ENCODE measurements around the gene TBC1D22A.

The TBC1D22A gene

DNA sequence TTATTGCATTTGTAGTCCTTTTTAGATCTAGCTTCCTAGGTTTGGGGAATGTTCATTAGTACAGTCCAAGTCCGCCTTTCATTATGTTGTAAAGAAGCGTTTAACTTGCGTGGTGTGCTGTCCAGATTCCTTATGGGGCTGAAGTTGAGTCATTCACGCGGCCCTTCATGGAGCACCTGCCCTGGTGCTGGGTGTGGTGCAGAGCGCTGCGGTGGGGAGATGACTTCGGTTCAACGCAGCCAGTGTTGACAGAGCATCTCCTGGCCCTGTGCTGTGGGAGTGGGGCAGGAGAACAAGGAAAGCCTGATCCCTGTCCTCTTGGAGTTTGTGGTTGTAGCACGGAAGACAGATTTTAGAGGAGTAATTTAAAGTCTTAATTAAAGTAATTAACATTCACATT is 152.0 kb downstream of the TBC1D22A start:
- no peak for DNase-seq

GRCh38 chr22:46914916-46915894 is 152.8 kb downstream of the TBC1D22A start:
- no peak for DNase-seq

DNA sequence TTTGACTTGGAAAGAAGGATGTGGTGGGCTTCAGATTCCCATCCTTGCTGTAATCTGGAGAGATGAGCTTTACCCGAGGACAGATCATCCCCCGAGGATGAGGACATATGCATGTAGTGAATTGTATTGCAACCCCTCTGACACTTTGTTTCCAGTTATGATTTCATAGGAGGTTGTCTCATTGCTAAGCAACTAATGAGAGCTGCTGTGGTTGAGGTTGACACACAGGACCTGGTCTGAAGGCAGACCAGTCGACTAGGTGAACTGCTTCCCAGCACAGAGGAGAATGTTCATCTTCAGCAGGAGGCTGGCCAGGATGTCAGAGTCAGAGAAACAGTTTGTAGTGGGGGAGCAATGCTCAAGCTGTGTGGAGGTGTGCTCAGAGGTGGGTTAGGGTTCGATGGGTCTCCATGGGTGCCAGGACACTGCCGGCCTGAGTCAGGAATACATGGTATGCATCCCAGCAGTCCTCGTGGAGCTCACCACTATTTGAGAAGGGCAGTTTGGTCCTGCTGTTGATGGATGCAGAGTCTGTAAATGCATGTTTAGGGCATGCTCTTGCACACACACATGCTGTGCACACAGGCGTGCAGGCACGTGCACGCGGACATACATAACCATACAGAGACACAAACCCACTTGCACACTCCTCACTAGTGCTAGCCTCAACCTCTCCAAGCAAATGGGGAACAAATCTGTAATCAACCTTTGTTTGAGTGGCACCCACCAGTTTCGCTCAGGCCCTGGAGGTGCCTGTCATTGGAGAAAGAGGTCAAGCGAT is 153.7 kb downstream of the TBC1D22A start:
- no peak for DNase-seq

DNA sequence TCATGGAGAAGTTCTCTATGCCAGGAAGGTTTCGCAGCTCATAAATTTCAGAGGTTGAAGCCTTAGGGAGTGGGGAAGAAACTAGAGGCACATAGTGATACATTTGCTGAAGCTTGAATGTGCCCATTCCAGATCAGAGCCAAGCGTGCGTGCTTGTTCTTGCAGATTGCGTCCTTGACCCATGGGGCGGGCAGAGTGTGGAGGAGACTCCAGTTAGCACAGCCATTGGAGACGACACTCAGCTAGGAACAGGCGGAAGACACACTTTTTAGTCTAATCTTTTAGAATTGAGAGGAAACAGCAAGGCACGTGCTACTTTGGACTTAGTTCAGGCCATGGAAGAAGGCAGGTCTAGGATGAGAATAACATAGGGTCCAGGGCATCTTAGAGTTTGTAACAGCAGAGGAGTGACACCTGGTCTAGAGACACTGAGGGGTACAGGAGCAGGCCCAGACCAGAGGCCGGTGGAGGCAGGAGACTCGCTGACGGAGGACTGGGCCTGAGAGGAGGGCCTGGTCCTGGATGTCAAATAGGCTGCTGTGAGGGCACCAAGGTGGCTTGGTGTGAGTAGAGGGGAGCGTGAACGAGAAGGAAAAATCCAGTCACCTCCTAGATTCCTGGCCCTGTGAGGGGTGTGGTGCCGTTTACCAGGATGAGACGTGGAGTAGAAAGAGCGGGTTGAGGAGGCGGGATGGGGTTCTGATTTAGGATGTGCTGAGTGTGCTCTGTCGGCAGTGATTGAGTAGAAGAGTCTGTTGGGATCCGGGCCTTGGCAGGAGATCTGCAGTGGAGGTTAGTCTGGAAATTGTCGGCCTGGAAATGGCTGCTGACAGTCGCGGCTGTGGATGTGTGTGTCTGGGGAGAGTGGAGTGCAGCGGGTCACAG is 154.7 kb downstream of the TBC1D22A start:
- DNase-seq = no peak

DNA sequence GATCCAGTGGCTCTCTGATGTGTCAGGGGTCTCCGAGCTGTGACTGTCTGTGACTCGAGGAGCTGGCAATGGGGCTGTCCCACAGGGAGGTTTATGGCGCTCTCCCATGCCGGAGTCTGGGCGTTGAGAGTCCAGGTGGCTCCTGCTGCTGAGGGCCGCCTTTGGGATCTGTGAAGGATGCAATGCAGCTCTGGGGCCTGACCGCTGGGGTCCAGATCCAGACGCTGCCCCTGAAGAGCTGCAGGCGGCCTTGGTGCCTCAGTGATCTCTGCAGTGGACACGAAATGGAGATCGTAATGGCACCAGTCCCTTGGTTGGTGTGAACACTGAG is 155.3 kb downstream of the TBC1D22A start:
- DNase-seq = no peak

DNA sequence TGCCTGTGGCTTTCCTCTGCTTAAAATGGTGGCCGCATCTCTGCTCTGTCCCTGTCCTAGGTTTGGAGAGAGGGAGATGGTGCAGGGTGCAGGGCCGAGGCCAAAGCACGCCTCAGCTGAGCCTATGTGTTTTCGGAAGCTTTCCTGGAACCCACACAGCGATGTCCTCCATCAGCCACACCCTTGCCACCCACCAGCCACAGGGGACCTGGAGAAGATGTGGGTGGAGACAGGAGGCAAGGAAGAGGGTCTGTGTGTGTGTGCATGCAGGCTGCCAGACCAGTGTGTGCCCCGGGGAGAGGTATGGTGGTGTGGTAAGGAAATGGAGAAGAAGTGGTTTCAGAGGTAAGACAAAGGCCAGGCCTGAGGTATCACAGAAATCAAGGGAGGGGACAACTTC is 155.7 kb downstream of the TBC1D22A start:
- DNase-seq = no peak

- DNase-seq = no peak
These were observed 159.6 kb downstream of the TBC1D22A start for GRCh38 chr22:46922037-46922436.

GRCh38 chr22:46923394-46923793 is 160.9 kb downstream of the TBC1D22A start:
- DNase-seq = no peak

GRCh38 chr22:46925818-46926217 is 163.4 kb downstream of the TBC1D22A start:
- no peak for DNase-seq

DNA sequence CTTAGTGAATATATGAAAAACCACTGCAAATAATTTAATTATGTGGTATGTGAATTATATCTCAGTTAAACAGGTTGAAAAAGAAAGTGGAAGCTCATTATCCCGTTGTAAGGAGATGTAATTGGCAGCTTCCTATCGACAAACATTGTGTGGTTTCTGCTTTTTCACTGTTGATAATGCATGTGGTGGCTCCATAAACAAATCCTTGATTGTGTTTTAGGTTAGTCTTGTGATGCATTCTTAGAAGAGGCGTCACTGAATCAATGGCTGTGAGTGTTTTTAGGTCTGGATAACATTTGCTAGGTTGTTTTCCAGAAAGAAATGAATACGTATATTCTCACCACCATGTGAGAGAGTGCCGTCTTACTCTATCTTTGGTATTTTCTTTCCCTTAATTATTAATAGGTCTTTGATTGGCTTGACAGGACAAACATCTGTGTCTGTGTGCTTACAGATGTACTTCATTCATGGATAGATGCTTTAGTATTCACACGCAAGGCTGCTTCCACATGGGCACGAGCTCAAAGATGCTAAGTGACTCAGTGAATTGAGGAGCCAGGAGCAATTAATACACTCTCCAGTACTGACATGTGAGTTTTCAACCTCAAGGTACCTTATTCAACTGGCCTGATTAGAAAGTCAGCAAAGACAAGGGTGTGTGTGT is 166.7 kb downstream of the TBC1D22A start:
- no peak for DNase-seq

- no peak for DNase-seq
These were observed 167.3 kb downstream of the TBC1D22A start for GRCh38 chr22:46929710-46930204.

GRCh38 chr22:46931414-46931813 is 169.0 kb downstream of the TBC1D22A start:
- no peak for DNase-seq

GRCh38 chr22:46931881-46932280 is 169.4 kb downstream of the TBC1D22A start:
- DNase-seq = no peak

DNA sequence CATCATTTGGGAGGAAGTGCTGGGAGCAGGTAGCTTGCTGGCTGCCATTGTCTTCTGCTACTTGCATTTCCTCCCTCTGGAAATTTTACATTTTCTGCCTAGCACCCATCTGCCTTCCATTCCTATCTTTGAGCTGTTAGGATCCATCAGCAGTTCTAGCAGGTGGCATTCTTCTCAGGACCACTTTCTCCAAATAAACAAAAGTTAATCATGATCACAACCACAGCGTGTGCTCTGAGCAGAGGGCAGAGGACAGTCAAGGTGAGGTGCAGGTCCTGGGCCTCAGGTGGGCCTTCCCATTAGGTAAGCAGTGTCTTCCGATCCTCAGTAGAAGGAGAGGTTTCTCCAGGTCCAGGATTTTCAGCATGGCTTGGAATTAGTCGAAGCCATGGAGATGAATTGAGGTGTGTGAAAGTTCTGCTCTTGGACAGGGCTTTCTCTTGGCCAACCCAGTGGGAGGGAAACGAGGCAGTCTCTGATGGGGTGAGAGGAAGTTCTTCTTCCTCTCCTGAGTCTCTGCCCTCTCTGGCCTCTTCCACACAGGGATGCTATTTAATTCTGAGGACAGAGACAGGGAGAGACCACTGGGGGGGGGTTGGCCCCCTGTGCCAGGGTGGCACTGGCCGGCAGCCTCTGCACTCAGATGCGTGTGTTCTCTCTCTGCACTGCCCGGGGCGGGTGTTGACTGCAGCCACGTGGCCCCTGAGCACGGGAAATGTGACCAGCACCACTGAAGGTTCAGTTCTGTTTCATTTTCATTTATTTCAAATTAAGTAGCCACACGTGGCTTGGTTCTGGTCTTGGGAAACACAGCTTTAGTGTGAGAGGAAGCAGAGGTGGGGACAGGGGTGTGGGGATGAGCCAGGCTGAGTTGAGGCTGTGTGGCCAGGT is 170.8 kb downstream of the TBC1D22A start:
- DNase-seq = no peak

GRCh38 chr22:46934172-46934745 is 171.8 kb downstream of the TBC1D22A start:
- DNase-seq = no peak

DNA sequence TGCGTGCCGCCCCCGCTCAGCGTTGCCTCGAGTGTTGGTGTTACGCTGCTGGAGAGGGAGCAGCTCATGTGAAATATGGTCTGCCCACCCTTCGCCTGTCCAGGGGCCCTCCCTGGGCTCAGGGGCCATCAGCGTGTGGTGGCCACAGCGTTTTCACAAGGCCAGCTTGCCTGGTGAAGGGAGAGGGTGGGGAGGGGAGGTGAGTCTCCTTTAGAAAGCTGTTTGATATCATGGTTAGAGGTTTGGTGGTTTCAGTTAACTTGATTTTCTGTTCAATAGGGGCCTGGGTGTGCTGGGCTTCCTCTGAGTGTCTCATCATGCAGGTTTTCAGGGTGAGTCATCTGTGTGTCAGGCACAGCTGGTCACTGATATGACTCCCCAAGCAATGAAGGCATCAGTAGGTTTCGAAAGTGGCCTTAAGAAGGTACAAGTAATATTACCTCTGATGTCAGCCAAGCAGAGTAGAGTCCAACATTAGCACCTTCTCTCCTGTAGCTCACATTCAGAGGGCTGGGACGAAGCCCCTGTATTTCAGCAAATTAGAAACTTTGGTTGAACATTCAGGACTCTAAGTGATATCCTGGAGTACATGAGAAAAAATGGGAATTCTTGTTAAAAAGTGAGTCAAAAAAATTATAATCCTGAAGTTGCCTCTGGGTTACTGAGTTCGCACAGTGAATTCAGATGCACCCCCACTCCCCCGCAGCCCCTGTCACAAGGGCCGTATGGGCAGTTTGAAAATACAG is 172.5 kb downstream of the TBC1D22A start:
- no peak for DNase-seq

- no peak for DNase-seq
These were observed 173.3 kb downstream of the TBC1D22A start for GRCh38 chr22:46935506-46936377.

DNA sequence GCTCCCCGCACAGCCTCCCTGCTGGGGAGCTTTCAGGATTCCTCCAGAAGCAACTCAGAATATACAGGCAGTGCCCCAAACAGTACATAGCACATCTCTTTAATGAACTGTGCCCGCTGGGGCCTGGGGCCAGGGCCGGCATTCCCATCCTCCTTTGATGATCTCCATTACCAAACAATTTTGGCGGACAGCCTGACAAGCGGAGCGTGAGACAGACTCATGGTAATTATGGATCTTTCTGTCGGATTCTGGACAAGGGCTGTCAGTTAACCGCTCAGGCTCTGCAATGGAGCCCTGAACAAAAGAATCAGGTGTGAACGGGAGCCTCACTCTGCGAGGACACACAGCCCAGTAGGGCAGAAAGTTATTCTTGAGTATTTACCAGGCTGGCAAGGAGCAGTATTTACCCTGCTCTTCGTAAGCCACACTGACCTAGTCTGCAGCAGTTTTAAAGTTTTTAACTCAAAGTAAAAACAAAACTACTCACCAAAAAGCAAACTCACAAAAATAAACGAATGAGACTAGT is 174.0 kb downstream of the TBC1D22A start:
- no peak for DNase-seq

GRCh38 chr22:46937185-46937584 is 174.7 kb downstream of the TBC1D22A start:
- DNase-seq = no peak
